H1 (cell line): ENCODE results near the gene SSTR1. TPM values are rescaled to one million over a fixed set of nuclear protein-coding genes. Genes with fewer than 3 reads are reported as not detected.

Experiments
- CTCF ChIA-PET: fragments of 300-600 bp; sonication (Branson Sonifier 250); formaldehyde crosslinking; loops from one replicate; lab custom pipeline; 2021; ENCODE audit not compliant: partially characterized antibody; lab: Charles Lee
- POLR2A ChIA-PET: fragments of 300-600 bp; sonication (Branson Sonifier 250); formaldehyde crosslinking; loops from one replicate; lab custom pipeline; 2021; ENCODE audit warnings: inconsistent platforms; ENCODE audit not compliant: partially characterized antibody; lab: Charles Lee
- DNase-seq, 2 experiments: peaks; one replicate each; pipeline versions ENCODE4 v3.0.0 to v3.0.0-alpha.2; 2010 to 2022; ENCODE audit warnings: low spot score in 2 of 2, low read depth in 1 of 2, mixed read lengths in 1 of 2
- FAIRE-seq: peaks from 2 replicates; lab custom pipeline; 2011; peaks lifted over from hg19 to GRCh38; lab: Jason Lieb, UNC
- H2AFZ ChIP-seq: 2 replicates; pipeline ENCODE4 v1.8.1; 2012; ENCODE audit warnings: low read length, inconsistent platforms
- H2AK5ac ChIP-seq: 2 replicates; pipeline ENCODE4 v1.6.1; 2013; ENCODE audit warnings: low read depth, low read length
- H2BK120ac ChIP-seq: replicated peaks from 2 replicates; pipeline ENCODE3; 2013; ENCODE audit warnings: low read depth, low read length, inconsistent platforms
- H2BK12ac ChIP-seq: 2 replicates; pipeline ENCODE4 v1.6.1; 2013; ENCODE audit warnings: low read depth, low read length
- H2BK15ac ChIP-seq: 2 replicates; pipeline ENCODE4 v1.6.1; 2013; ENCODE audit warnings: low read length
- H2BK20ac ChIP-seq: 2 replicates; pipeline ENCODE4 v1.6.1; 2013; ENCODE audit warnings: low read length
- H2BK5ac ChIP-seq: 2 replicates; pipeline ENCODE4 v1.6.1; 2013; ENCODE audit warnings: low read depth, low read length
- H3K14ac ChIP-seq: 2 replicates; pipeline ENCODE4 v1.6.1; 2013; ENCODE audit warnings: inconsistent platforms; ENCODE audit not compliant: insufficient read length
- H3K18ac ChIP-seq: 2 replicates; pipeline ENCODE4 v1.6.1; 2013; ENCODE audit warnings: low read length; ENCODE audit errors: extremely low read depth
- H3K23ac ChIP-seq: 2 replicates; pipeline ENCODE4 v1.6.1; 2013; ENCODE audit warnings: inconsistent platforms; ENCODE audit not compliant: insufficient read length
- H3K23me2 ChIP-seq: 2 replicates; pipeline ENCODE4 v1.6.1; 2013; ENCODE audit warnings: low read depth, low read length
- H3K27ac ChIP-seq: 2 replicates; pipeline ENCODE4 v1.6.1; 2011; ENCODE audit warnings: low read depth, low read length, inconsistent platforms
- H3K27me3 ChIP-seq, 4 experiments: replicated peaks in 1 of 4; 1 replicate in 1 of 4; 2 replicates in 3 of 4; pipeline versions ENCODE4 v1.6.1 to v1.8.1; 2011 to 2013; ENCODE audit warnings: low read length in 3 of 4, mild to moderate bottlenecking in 3 of 4, inconsistent platforms in 2 of 4, mixed read lengths in 2 of 4, moderate library complexity in 1 of 4; ENCODE audit not compliant: control insufficient read depth in 3 of 4, insufficient read depth in 3 of 4; ENCODE audit errors: extremely low read depth in 1 of 4
- H3K36me3 ChIP-seq, 4 experiments: 2 replicates each; pipeline versions ENCODE4 v1.6.1 to v1.8.1; 2011 to 2013; ENCODE audit warnings: mild to moderate bottlenecking in 4 of 4, low read length in 3 of 4, moderate library complexity in 2 of 4, control low read depth in 1 of 4, inconsistent platforms in 1 of 4; ENCODE audit not compliant: insufficient read depth in 4 of 4, control insufficient read depth in 2 of 4
- H3K4ac ChIP-seq: replicated peaks from 2 replicates; pipeline ENCODE3; 2013; ENCODE audit warnings: low read length, low read depth, mixed read lengths, inconsistent platforms; ENCODE audit not compliant: insufficient read length
- H3K4me1 ChIP-seq, 4 experiments: replicated peaks in 1 of 4; 1 replicate in 1 of 4; 2 replicates in 3 of 4; pipeline versions ENCODE4 v1.6.1 to v1.8.1; 2011 to 2013; ENCODE audit warnings: low read length in 3 of 4, inconsistent platforms in 2 of 4, mixed read lengths in 1 of 4; ENCODE audit not compliant: insufficient read depth in 4 of 4, control insufficient read depth in 3 of 4
- H3K4me2 ChIP-seq, 2 experiments: 2 replicates each; pipeline versions ENCODE4 v1.6.1 to v1.8.1; 2011 to 2013; ENCODE audit warnings: low read depth in 2 of 2, low read length in 2 of 2, control low read depth in 1 of 2, inconsistent platforms in 1 of 2, mild to moderate bottlenecking in 1 of 2; ENCODE audit not compliant: insufficient read depth in 1 of 2
- H3K4me3 ChIP-seq, 4 experiments: fragments of 200-600, 300-600 bp in 1 of 4; sonication (generic), shearing (Covaris generic), sonication (Bioruptor Twin) in 1 of 4; 2 replicates each; pipeline versions ENCODE4 v1.5.1 to v1.8.1; 2011 to 2016; ENCODE audit warnings: low read length in 4 of 4, low read depth in 3 of 4, control low read depth in 2 of 4, inconsistent platforms in 2 of 4, mild to moderate bottlenecking in 2 of 4, mixed read lengths in 1 of 4, moderate library complexity in 1 of 4; ENCODE audit not compliant: insufficient read depth in 2 of 4; ENCODE audit errors: extremely low read depth in 1 of 4
- H3K56ac ChIP-seq: replicated peaks from 2 replicates; pipeline ENCODE3; 2013; ENCODE audit warnings: low read depth, mild to moderate bottlenecking, mixed read lengths, low read length, inconsistent platforms; ENCODE audit not compliant: insufficient read length
- H3K79me1 ChIP-seq: 2 replicates; pipeline ENCODE4 v1.6.1; 2013; ENCODE audit warnings: low read depth, low read length, control low read depth
- H3K79me2 ChIP-seq, 2 experiments: 2 replicates each; pipeline versions ENCODE4 v1.6.1 to v1.8.1; 2012 to 2013; ENCODE audit warnings: low read length in 2 of 2, mild to moderate bottlenecking in 2 of 2, inconsistent platforms in 1 of 2; ENCODE audit not compliant: insufficient read depth in 2 of 2, control insufficient read depth in 1 of 2
- H3K9ac ChIP-seq, 4 experiments: replicated peaks in 1 of 4; 1 replicate in 1 of 4; 2 replicates in 3 of 4; pipeline versions ENCODE4 v1.6.1 to v1.8.1; 2011 to 2013; ENCODE audit warnings: low read depth in 3 of 4, low read length in 3 of 4, control low read depth in 2 of 4, mild to moderate bottlenecking in 2 of 4, moderate library complexity in 2 of 4, inconsistent platforms in 1 of 4; ENCODE audit errors: extremely low read depth in 1 of 4
- H3K9me3 ChIP-seq, 2 experiments: 2 replicates each; pipeline versions ENCODE4 v1.6.1 to v1.8.1; 2012 to 2013; ENCODE audit warnings: mild to moderate bottlenecking in 2 of 2, moderate library complexity in 2 of 2, control low read depth in 1 of 2, inconsistent platforms in 1 of 2, low read depth in 1 of 2, low read length in 1 of 2, mixed read lengths in 1 of 2; ENCODE audit not compliant: insufficient read depth in 2 of 2
- H4K20me1 ChIP-seq, 2 experiments: replicated peaks in 1 of 2; 2 replicates each; pipeline versions ENCODE3 to v1.8.1; 2011 to 2013; ENCODE audit warnings: inconsistent platforms in 2 of 2, low read length in 2 of 2, mild to moderate bottlenecking in 1 of 2; ENCODE audit not compliant: insufficient read depth in 2 of 2, control insufficient read depth in 1 of 2
- H4K5ac ChIP-seq: 2 replicates; pipeline ENCODE4 v1.6.1; 2013; ENCODE audit warnings: low read length, low read depth, mixed read lengths, inconsistent platforms; ENCODE audit not compliant: insufficient read length
- H4K8ac ChIP-seq: 2 replicates; pipeline ENCODE4 v1.8.0; 2013; ENCODE audit warnings: mild to moderate bottlenecking, moderate library complexity, low read length, inconsistent platforms; ENCODE audit not compliant: insufficient read depth; ENCODE audit errors: extremely low read depth
- H4K91ac ChIP-seq: replicated peaks from 2 replicates; pipeline ENCODE3; 2013; ENCODE audit warnings: low read length, mixed read lengths, inconsistent platforms; ENCODE audit not compliant: insufficient read length
- ATF3 ChIP-seq: IDR thresholded peaks from 2 replicates; pipeline ENCODE4 v1.6.1; 2011; ENCODE audit warnings: low read depth, mild to moderate bottlenecking, low read length; ENCODE audit not compliant: insufficient read depth
- BCL11A ChIP-seq, 2 experiments: IDR thresholded peaks; one replicate each; pipeline ENCODE4 v1.6.1; 2011; ENCODE audit warnings: low read depth in 2 of 2, low read length in 2 of 2, mild to moderate bottlenecking in 2 of 2
- BRCA1 ChIP-seq: IDR thresholded peaks from 2 replicates; pipeline ENCODE4 v1.6.1; 2012; ENCODE audit warnings: low read depth, low read length, improper control_type of control experiment
- CEBPB ChIP-seq: IDR thresholded peaks from 2 replicates; pipeline ENCODE4 v1.6.1; 2012; ENCODE audit warnings: low read depth, low read length
- E2F6 ChIP-seq: IDR thresholded peaks from 2 replicates; pipeline ENCODE4 v1.6.1; 2012; ENCODE audit warnings: inconsistent platforms
- GABPA ChIP-seq: IDR thresholded peaks from 2 replicates; pipeline ENCODE4 v1.6.1; 2011; ENCODE audit warnings: mild to moderate bottlenecking, low read length, moderate library complexity, borderline replicate concordance; ENCODE audit not compliant: insufficient read depth
- HDAC6 ChIP-seq: IDR thresholded peaks from one replicate; pipeline ENCODE4 v1.7.1; 2012; ENCODE audit warnings: low read depth, mild to moderate bottlenecking, inconsistent platforms, low read length, moderate library complexity
- MAX ChIP-seq: IDR thresholded peaks from 2 replicates; pipeline ENCODE4 v1.6.1; 2012; ENCODE audit warnings: inconsistent platforms
- POLR2A ChIP-seq, 2 experiments: IDR thresholded peaks; 1 replicate in 1 of 2; 2 replicates in 1 of 2; pipeline ENCODE4 v1.6.1; 2011; ENCODE audit warnings: low read depth in 2 of 2, low read length in 2 of 2, mild to moderate bottlenecking in 2 of 2; ENCODE audit errors: control extremely low read depth in 1 of 2
- RAD21 ChIP-seq, 2 experiments: IDR thresholded peaks in 1 of 2; conservative IDR thresholded peaks in 1 of 2; 2 replicates each; pipeline ENCODE4 v1.6.1; 2011; ENCODE audit warnings: low read depth in 2 of 2, low read length in 2 of 2, improper control_type of control experiment in 1 of 2, inconsistent platforms in 1 of 2, mild to moderate bottlenecking in 1 of 2, moderate library complexity in 1 of 2
- RFX5 ChIP-seq: IDR thresholded peaks from 2 replicates; pipeline ENCODE4 v1.6.1; 2011; ENCODE audit warnings: low read depth, low read length, improper control_type of control experiment, borderline replicate concordance
- SIRT6 ChIP-seq: IDR thresholded peaks from one replicate; pipeline ENCODE4 v1.7.1; 2012; ENCODE audit warnings: low read length, inconsistent platforms
- TAF1 ChIP-seq: IDR thresholded peaks from 2 replicates; pipeline ENCODE4 v1.6.1; 2011; ENCODE audit warnings: mild to moderate bottlenecking, low read depth, low read length
- WGBS, 2 experiments: shearing (Covaris generic) in 1 of 2; methylation state at CpG; one replicate each; pipeline versions ENCODE4 v1.1.6 to v1.1.7; 2013 to 2015; ENCODE audit warnings: low lambda C conversion rate in 2 of 2, mixed read lengths in 2 of 2, inconsistent platforms in 1 of 2, low coverage in 1 of 2, missing lambda C conversion rate in 1 of 2; ENCODE audit not compliant: insufficient replicate concordance in 2 of 2, insufficient coverage in 1 of 2, insufficient read length in 1 of 2; ENCODE audit errors: extremely low coverage in 1 of 2, missing lambda C conversion rate in 1 of 2; 5-methylcytosine and 5-hydroxymethylcytosine counted together
- polyA plus RNA-seq, 7 experiments: library from polyadenylated mRNA; depleted of rRNA in 3 of 7; stranded (reverse) in 5 of 7; unstranded in 2 of 7; fragments of >200 nt in 5 of 7; fragments of 200-250 nt in 2 of 7; gene quantifications; 1 replicate in 5 of 7; 2 replicates in 1 of 7; 4 replicates in 1 of 7; pipeline versions ENCODE4 v1.2.1 to v1.2.3, GENCODE V29; 2011 to 2013; ENCODE audit warnings: missing spikeins in 2 of 7, mixed read lengths in 2 of 7
- total RNA-seq: library from RNA; stranded (reverse); fragmentation: NEBNext Ultra II Directional; extraction: Animal tissue kit (Norgen Biotek cat#: 25700); gene quantifications from 2 replicates; pipeline ENCODE4 v1.2.1, GENCODE V29; 2021

The SSTR1 gene
- total and polyA plus RNA-seq, 2 of the 8 experiments (the other 6 are each of a cell fraction or from before 2014, with no cell fraction given) = 0.82 to 0.93 TPM

GRCh38 chr14:38221077-38221476 lies 13.4 kb downstream of the SSTR1 start:
- no peak overlapping the region for H4K5ac ChIP-seq
- H3K79me1 ChIP-seq = no peaks in the 10 kb centered on the region
- H4K8ac ChIP-seq = no peak overlapping the region
- peak overlapping the region; percentile 58; the same call in 1 of the 2 replicates for H2BK5ac ChIP-seq
- H3K4ac ChIP-seq = no peak overlapping the region
- ChIA-PET CTCF (interaction anchor here (0.6 to 1.0 kb wide), 2 partner anchors 34 to 623 kb away, joined by 4 read pairs; no protein-coding TSS in a partner anchor), POLR2A (interaction anchor here (8.1 kb wide), 1 partner anchor 13 kb away, joined by 70 read pairs; the partner anchor contains the start of gene SSTR1)
- no peak overlapping the region for H3K56ac ChIP-seq
- no peaks in the 10 kb centered on the region; the same call in 1 of the 2 replicates for H3K23me2 ChIP-seq
- H3K18ac ChIP-seq = no peak overlapping the region
- H3K14ac ChIP-seq = no peak overlapping the region
- peaks cover 0 to 6% (median 3%) of the 10 kb centered on the region in 4 experiments; a peak in 4 of 7 replicates for H3K4me1 ChIP-seq
- H4K91ac ChIP-seq = peak overlapping the region; percentile 45
- H2BK15ac ChIP-seq = no peak overlapping the region
- no peaks in the 10 kb centered on the region for H3K79me2 ChIP-seq
- no peaks in the 10 kb centered on the region for H3K36me3 ChIP-seq
- H3K27ac ChIP-seq = no peak overlapping the region
- 71% methylated on average over 3 of the region's 3 CpGs; no CpG with 5 or more reads in 1 of the 2 experiments for WGBS, 2 experiments
- FAIRE-seq (no peak), DNase-seq (no peak)
- H3K9me3 ChIP-seq = no peaks in the 10 kb centered on the region
- H2BK20ac ChIP-seq = no peak overlapping the region
- H2AFZ ChIP-seq = no peak overlapping the region
- no peak overlapping the region for H2BK12ac ChIP-seq
- no peak overlapping the region for H3K9ac ChIP-seq
- H3K4me3 ChIP-seq = peak overlapping the region in 1 of 4 experiments; percentile 1; a peak in 1 of 8 replicates
- H3K4me2 ChIP-seq = no peak overlapping the region
- H2AK5ac ChIP-seq = no peak overlapping the region
- no peak overlapping the region for H3K23ac ChIP-seq
- no peak overlapping the region for H2BK120ac ChIP-seq
- H4K20me1 ChIP-seq = no peaks in the 10 kb centered on the region
- peaks cover 0 to 6% (median 1%) of the 10 kb centered on the region in 4 experiments; a peak in 3 of 7 replicates for H3K27me3 ChIP-seq
- TF ChIP-seq TAF1 (no peak), RAD21 (IDR thresholded peaks at IDR 0.05 in 1 of 2, conservative IDR thresholded peaks at IDR 0.05 in 1 of 2; ENCODE audit: low read depth in 2 of 2, low read length in 2 of 2) (no peak), ATF3 (no peak), POLR2A (IDR thresholded peaks at IDR 0.05; ENCODE audit: control extremely low read depth in 1 of 2, low read depth in 2 of 2, low read length in 2 of 2) (no peak), MAX (no peak), SIRT6 (no peak), HDAC6 (no peak), E2F6 (no peak), GABPA (no peak), CEBPB (no peak), BCL11A (IDR thresholded peaks at IDR 0.05; ENCODE audit: low read depth in 2 of 2, low read length in 2 of 2) (no peak), BRCA1 (no peak), RFX5 (no peak)
